ENCODE results near the gene URAD.

GRCh38 chr13:27982361-27982760 is 6.1 kb downstream of the URAD start:
- TF ChIP-seq CTCF (IDR thresholded peaks at IDR 0.05) (no peak), POLR2A (IDR thresholded peaks at IDR 0.05) (no peak), POLR2AphosphoS5 (IDR thresholded peaks at IDR 0.05) (no peak)

Measured in prostate gland (tissue), 2 donors.